H9 (cell line): ENCODE measurements around the gene CSF2. TPM values are rescaled to one million over a fixed set of nuclear protein-coding genes. Genes with fewer than 3 reads are reported as not detected.

Source experiments
- DNase-seq: peaks from one replicate; pipeline ENCODE4 v3.0.0-alpha.2; 2017
- H2AFZ ChIP-seq: one replicate; pipeline ENCODE4 v1.6.1; 2013; ENCODE audit warnings: mild to moderate bottlenecking, low read length, control low read depth, moderate library complexity
- H2AK5ac ChIP-seq: 2 replicates; pipeline ENCODE4 v1.6.1; 2013; ENCODE audit warnings: low read length, control low read depth, mixed read lengths; ENCODE audit not compliant: insufficient read length
- H2BK120ac ChIP-seq: one replicate; pipeline ENCODE4 v1.6.1; 2013; ENCODE audit warnings: low read depth, mild to moderate bottlenecking, low read length, control low read depth, inconsistent platforms; ENCODE audit not compliant: poor library complexity, severe bottlenecking
- H2BK12ac ChIP-seq: 2 replicates; pipeline ENCODE4 v1.6.1; 2013; ENCODE audit warnings: low read length, control low read depth, mixed read lengths, low read depth; ENCODE audit not compliant: insufficient read length
- H2BK15ac ChIP-seq: 2 replicates; pipeline ENCODE4 v1.6.1; 2013; ENCODE audit warnings: low read depth, low read length, control low read depth
- H2BK20ac ChIP-seq: one replicate; pipeline ENCODE4 v1.6.1; 2013; ENCODE audit warnings: low read depth, mild to moderate bottlenecking, low read length, control low read depth, inconsistent platforms; ENCODE audit not compliant: poor library complexity, severe bottlenecking
- H2BK5ac ChIP-seq: 2 replicates; pipeline ENCODE4 v1.6.1; 2013; ENCODE audit warnings: low read length, control low read depth, mixed read lengths; ENCODE audit not compliant: insufficient read length
- H3K14ac ChIP-seq: 2 replicates; pipeline ENCODE4 v1.6.1; 2013; ENCODE audit warnings: low read length, control low read depth; ENCODE audit not compliant: insufficient read depth
- H3K18ac ChIP-seq: 2 replicates; pipeline ENCODE4 v1.6.1; 2013; ENCODE audit warnings: low read depth, mild to moderate bottlenecking, mixed read lengths, low read length, control low read depth; ENCODE audit not compliant: insufficient read length
- H3K23ac ChIP-seq: 2 replicates; pipeline ENCODE4 v1.6.1; 2013; ENCODE audit warnings: low read length, control low read depth, mixed read lengths, low read depth; ENCODE audit not compliant: insufficient read length
- H3K23me2 ChIP-seq: 2 replicates; pipeline ENCODE4 v1.6.1; 2013; ENCODE audit warnings: low read depth, mild to moderate bottlenecking, mixed read lengths, low read length, control low read depth; ENCODE audit not compliant: insufficient read length, poor library complexity, severe bottlenecking
- H3K27ac ChIP-seq: 2 replicates; pipeline ENCODE4 v1.5.1; 2013; ENCODE audit warnings: low read length, control low read depth, mixed read lengths, low read depth; ENCODE audit not compliant: insufficient read length
- H3K27me3 ChIP-seq: 2 replicates; pipeline ENCODE4 v1.6.1; 2013; ENCODE audit warnings: low read length, control low read depth, inconsistent platforms; ENCODE audit not compliant: insufficient read depth
- H3K4ac ChIP-seq: 2 replicates; pipeline ENCODE4 v1.6.1; 2013; ENCODE audit warnings: low read depth, mild to moderate bottlenecking, control low read depth, inconsistent platforms, low read length, moderate library complexity
- H3K4me1 ChIP-seq: 2 replicates; pipeline ENCODE4 v1.6.1; 2013; ENCODE audit warnings: low read length, control low read depth, inconsistent platforms; ENCODE audit not compliant: insufficient read depth
- H3K4me2 ChIP-seq: 2 replicates; pipeline ENCODE4 v1.6.1; 2013; ENCODE audit warnings: low read length, control low read depth, mixed read lengths; ENCODE audit not compliant: insufficient read length, insufficient read depth
- H3K56ac ChIP-seq: 2 replicates; pipeline ENCODE4 v1.6.1; 2013; ENCODE audit warnings: low read depth, mild to moderate bottlenecking, mixed read lengths, low read length, control low read depth; ENCODE audit not compliant: insufficient read length
- H3K79me1 ChIP-seq: 2 replicates; pipeline ENCODE4 v1.6.1; 2013; ENCODE audit warnings: low read depth, mild to moderate bottlenecking, moderate library complexity, low read length, control low read depth, inconsistent platforms; ENCODE audit not compliant: insufficient read depth, poor library complexity, severe bottlenecking
- H3K79me2 ChIP-seq: 2 replicates; pipeline ENCODE4 v1.6.1; 2013; ENCODE audit warnings: low read length, control low read depth, inconsistent platforms; ENCODE audit not compliant: insufficient read depth
- H3K9ac ChIP-seq: 2 replicates; pipeline ENCODE4 v1.6.1; 2013; ENCODE audit warnings: low read length, control low read depth, mixed read lengths; ENCODE audit not compliant: insufficient read length; ENCODE audit errors: extremely low read depth
- H3K9me3 ChIP-seq: one replicate; pipeline ENCODE4 v1.6.1; 2013; ENCODE audit warnings: low read depth, low read length, inconsistent platforms; ENCODE audit not compliant: control insufficient read depth
- H3T11ph ChIP-seq: one replicate; pipeline ENCODE4 v1.6.1; 2013; ENCODE audit warnings: mild to moderate bottlenecking, low read length, control low read depth, inconsistent platforms
- H4K20me1 ChIP-seq: one replicate; pipeline ENCODE4 v1.6.1; 2013; ENCODE audit not compliant: control insufficient read depth, insufficient read length, insufficient read depth
- H4K5ac ChIP-seq: 2 replicates; pipeline ENCODE4 v1.6.1; 2013; ENCODE audit warnings: low read depth, mild to moderate bottlenecking, mixed read lengths, low read length, control low read depth; ENCODE audit not compliant: insufficient read length
- H4K8ac ChIP-seq: replicated peaks from 2 replicates; pipeline ENCODE4 v1.6.1; 2013; ENCODE audit warnings: low read length, control low read depth, mixed read lengths, low read depth; ENCODE audit not compliant: insufficient read length
- H4K91ac ChIP-seq: 2 replicates; pipeline ENCODE4 v1.6.1; 2013; ENCODE audit warnings: low read depth, mild to moderate bottlenecking, moderate library complexity, mixed read lengths, low read length, control low read depth; ENCODE audit not compliant: insufficient read length
- H3K27ac Mint-ChIP-seq, 3 experiments: 2 replicates in 2 of 3; 3 replicates in 1 of 3; pipeline ENCODE4 v1.8.0; 2020 to 2021; ENCODE audit warnings: mixed read lengths in 3 of 3, mild to moderate bottlenecking in 1 of 3, moderate library complexity in 1 of 3
- H3K27me3 Mint-ChIP-seq: 2 replicates; pipeline ENCODE4 v1.8.0; 2021; ENCODE audit warnings: low read depth, mild to moderate bottlenecking, moderate library complexity, mixed read lengths
- H3K36me3 Mint-ChIP-seq, 3 experiments: 2 replicates in 2 of 3; 3 replicates in 1 of 3; pipeline ENCODE4 v1.8.0; 2020 to 2021; ENCODE audit warnings: low read depth in 3 of 3, mixed read lengths in 3 of 3; ENCODE audit not compliant: insufficient read depth in 1 of 3
- H3K4me1 Mint-ChIP-seq, 2 experiments: 2 replicates each; pipeline ENCODE4 v1.8.0; 2020; ENCODE audit warnings: mixed read lengths in 2 of 2
- H3K4me3 Mint-ChIP-seq, 2 experiments: 2 replicates in 1 of 2; 3 replicates in 1 of 2; pipeline ENCODE4 v1.8.0; 2020 to 2021; ENCODE audit warnings: mild to moderate bottlenecking in 2 of 2, mixed read lengths in 2 of 2, moderate library complexity in 1 of 2
- H3K9me3 Mint-ChIP-seq, 2 experiments: 2 replicates in 1 of 2; 3 replicates in 1 of 2; pipeline ENCODE4 v1.8.0; 2020; ENCODE audit warnings: mild to moderate bottlenecking in 2 of 2, mixed read lengths in 2 of 2, moderate library complexity in 1 of 2
- WGBS: extraction: QIAGEN DNeasy Blood & Tissue Kit; methylation state at CpG from one replicate; pipeline ENCODE4 v1.1.7; 2013; ENCODE audit warnings: missing lambda C conversion rate, low lambda C conversion rate, mixed read lengths; ENCODE audit not compliant: insufficient read length; ENCODE audit errors: extremely low coverage; 5-methylcytosine and 5-hydroxymethylcytosine counted together
- total RNA-seq: library from RNA; stranded (reverse); gene quantifications from 2 replicates; pipeline ENCODE4 v1.2.1, GENCODE V29; 2021
- TF ChIP-seq, protein P1 (sequence below): fragments of 200-600 bp; sonication (generic); conservative IDR thresholded peaks from 3 replicates; pipeline ENCODE4 v1.8.0; 2021; ENCODE audit warnings: antibody characterized with exemption, mild to moderate bottlenecking

The CSF2 gene
- total RNA-seq, 1 experiment from 2014 or later = not detected

DNA sequence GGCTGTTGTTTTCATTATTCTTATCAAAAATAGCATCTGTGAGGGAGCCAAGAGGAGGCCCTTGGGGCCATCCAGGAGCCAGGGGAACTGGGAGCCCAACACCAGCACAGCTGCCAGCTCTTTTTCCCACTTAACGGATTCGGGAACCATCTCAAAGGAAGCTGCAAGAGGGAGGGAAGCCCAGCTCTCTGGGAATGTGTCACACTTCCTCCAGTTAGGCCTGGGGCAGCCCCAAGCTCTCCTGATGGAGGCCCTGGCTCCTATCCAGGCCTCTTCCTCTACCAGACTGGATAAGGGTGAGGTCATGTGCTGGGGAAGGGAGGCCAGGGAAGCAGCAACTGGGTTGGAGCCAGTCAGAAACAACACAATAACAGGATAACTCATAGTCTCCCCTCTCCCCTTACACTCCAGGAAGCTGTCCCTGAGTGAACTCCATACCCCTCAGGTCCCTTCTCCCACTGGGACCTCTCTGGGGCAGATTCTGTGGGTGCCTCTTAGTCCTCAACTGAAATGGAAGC is 12.7 kb downstream of the CSF2 start:
- H3K79me2 ChIP-seq = no peaks in the 10 kb centered on the region
- Mint-ChIP-seq H3K36me3 (no peaks in the 10 kb centered on the region), H3K27me3 (0 out of 2 replicates have a peak, but pooled peaks cover 3% of the 10 kb centered on the region), H3K4me3 (no peak overlapping the region), H3K9me3 (no peaks in the 10 kb centered on the region; a peak in 1 of 5 replicates), H3K27ac (no peak overlapping the region), H3K4me1 (no peaks in the 10 kb centered on the region)
- no peaks in the 10 kb centered on the region for H3K4me1 ChIP-seq
- no peak overlapping the region for H3K18ac ChIP-seq
- no peak overlapping the region for H2BK20ac ChIP-seq
- TF ChIP-seq, protein P1, sequence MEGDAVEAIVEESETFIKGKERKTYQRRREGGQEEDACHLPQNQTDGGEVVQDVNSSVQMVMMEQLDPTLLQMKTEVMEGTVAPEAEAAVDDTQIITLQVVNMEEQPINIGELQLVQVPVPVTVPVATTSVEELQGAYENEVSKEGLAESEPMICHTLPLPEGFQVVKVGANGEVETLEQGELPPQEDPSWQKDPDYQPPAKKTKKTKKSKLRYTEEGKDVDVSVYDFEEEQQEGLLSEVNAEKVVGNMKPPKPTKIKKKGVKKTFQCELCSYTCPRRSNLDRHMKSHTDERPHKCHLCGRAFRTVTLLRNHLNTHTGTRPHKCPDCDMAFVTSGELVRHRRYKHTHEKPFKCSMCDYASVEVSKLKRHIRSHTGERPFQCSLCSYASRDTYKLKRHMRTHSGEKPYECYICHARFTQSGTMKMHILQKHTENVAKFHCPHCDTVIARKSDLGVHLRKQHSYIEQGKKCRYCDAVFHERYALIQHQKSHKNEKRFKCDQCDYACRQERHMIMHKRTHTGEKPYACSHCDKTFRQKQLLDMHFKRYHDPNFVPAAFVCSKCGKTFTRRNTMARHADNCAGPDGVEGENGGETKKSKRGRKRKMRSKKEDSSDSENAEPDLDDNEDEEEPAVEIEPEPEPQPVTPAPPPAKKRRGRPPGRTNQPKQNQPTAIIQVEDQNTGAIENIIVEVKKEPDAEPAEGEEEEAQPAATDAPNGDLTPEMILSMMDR = no peak
- H2BK15ac ChIP-seq = no peak overlapping the region
- H4K20me1 ChIP-seq = no peaks in the 10 kb centered on the region
- no peak overlapping the region for H3K23ac ChIP-seq
- no peak overlapping the region for H4K8ac ChIP-seq
- H3K27me3 ChIP-seq = no peaks in the 10 kb centered on the region
- H3K79me1 ChIP-seq = no peaks in the 10 kb centered on the region
- H2BK120ac ChIP-seq = no peak overlapping the region
- H4K91ac ChIP-seq = no peak overlapping the region
- H3K14ac ChIP-seq = no peak overlapping the region
- no peak overlapping the region for H2AFZ ChIP-seq
- no peak overlapping the region for H3K56ac ChIP-seq
- no peak overlapping the region for H2BK5ac ChIP-seq
- no peak overlapping the region for H3K4ac ChIP-seq
- no peaks in the 10 kb centered on the region for H3K23me2 ChIP-seq
- WGBS = no CpG with 5 or more reads among the region's 2 CpGs
- no peak overlapping the region for H2AK5ac ChIP-seq
- no peak overlapping the region for H2BK12ac ChIP-seq
- H4K5ac ChIP-seq = no peak overlapping the region
- no peak overlapping the region for H3K27ac ChIP-seq
- H3K9ac ChIP-seq = no peak overlapping the region
- no peak overlapping the region for H3K4me2 ChIP-seq
- no peak overlapping the region for H3T11ph ChIP-seq
- H3K9me3 ChIP-seq = no peaks in the 10 kb centered on the region
- no peak for DNase-seq
